Stimulated activated CD8-positive, alpha-beta memory T cell treated with anti-CD3 and anti-CD28 coated beads, Interleukin-4, amount 100 ng/mL, for 48 hours (primary cell): Measurements from ENCODE around the gene ZSWIM1.
"Not testable (repeated sequence)": the region's sequence is repeated elsewhere in the genome, so short reads cannot be mapped to it uniquely, and the experiment has no call there.

Experiments
- DNase-seq: peaks from one replicate; pipeline ENCODE4 v3.0.0-alpha.2; 2020

Gene ZSWIM1

DNA sequence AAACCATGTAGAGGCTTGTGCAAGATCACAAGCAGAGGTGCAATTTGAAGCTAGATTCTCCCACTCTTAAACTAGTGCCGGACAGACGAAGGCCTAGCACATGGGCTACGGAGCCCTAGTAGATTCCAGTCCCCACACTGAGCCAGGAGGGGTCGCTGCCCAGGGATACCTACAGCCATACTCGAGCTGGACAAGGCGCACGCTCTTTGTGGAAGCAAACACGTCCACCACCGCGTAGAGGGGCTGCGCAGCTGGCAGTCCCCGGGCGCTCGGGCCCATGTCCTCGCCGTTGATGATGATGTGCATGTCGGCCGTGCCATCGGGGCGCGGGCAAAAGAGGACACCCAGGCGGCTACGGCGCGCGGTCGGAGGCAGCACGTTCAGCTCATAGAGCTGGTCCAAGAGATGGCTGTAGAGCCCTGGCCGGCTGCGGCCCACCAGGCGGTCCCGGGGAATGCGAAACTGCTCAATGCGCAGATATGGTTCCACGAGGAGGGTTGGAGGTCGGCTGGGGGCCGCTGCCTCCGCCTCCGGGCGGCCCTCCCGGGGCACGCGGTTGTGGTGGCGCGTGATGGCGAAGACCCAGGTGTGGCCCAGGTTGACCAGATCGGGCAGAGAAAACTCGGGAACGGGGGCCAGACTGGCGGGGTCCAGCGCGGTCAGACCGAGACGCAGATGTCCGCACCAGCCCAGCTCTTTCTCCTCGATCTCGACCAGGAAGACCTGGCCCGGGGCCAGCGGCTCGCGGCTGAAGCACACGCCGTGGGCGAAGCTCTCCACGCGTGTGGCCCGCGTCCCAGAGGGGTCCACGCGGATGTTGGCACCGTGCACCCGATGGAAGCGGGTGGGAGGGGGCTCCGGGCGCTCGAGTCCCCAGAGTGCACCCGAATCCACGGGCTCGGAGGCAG, 9.3 kb downstream of the ZSWIM1 start:
- peak; percentile 72 for DNase-seq

- DNase-seq = peak; percentile 92
Observed at GRCh38 chr20:45890985-45891983, 10.3 kb downstream of the ZSWIM1 start, which contains the start of the genes CTSA and NEURL2. CTSA (plus strand) TSS chr20:45891335; CDS start chr20:45891569, 234 bp downstream. NEURL2 (minus strand) TSS chr20:45891208; CDS start chr20:45890991, 217 bp downstream.

DNA sequence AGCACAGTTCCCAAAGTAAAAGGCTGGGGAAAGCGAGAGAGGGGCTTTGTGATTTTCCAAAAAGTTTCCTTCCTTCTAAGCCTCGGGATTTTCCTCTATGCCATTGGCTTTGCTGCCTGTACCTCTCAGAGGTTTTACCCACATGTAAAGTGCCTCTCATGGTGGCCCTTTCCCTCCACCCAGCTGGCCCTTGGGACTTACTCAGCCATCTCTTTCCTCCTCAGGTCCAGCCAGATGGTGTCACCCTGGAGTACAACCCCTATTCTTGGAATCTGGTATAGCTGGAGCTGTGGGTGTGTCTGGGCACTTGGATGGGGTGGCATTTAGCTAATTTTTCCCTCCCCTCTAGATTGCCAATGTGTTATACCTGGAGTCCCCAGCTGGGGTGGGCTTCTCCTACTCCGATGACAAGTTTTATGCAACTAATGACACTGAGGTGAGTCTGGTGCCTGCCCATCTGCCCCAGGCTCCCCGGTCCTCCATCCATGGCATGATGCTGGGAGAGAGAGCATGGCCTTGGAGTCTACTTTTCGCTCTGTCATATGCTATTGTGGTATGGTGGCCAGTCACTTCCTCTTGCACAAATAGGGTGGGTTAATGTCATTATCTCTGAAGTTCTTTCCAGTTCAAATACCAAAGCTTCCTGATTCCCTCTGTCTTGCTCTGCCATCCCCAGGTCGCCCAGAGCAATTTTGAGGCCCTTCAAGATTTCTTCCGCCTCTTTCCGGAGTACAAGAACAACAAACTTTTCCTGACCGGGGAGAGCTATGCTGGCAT, 11.2 kb downstream of the ZSWIM1 start:
- no peak for DNase-seq

- peak; percentile 53 for DNase-seq
Observed at GRCh38 chr20:45892828-45893500, 11.9 kb downstream of the ZSWIM1 start.

DNA sequence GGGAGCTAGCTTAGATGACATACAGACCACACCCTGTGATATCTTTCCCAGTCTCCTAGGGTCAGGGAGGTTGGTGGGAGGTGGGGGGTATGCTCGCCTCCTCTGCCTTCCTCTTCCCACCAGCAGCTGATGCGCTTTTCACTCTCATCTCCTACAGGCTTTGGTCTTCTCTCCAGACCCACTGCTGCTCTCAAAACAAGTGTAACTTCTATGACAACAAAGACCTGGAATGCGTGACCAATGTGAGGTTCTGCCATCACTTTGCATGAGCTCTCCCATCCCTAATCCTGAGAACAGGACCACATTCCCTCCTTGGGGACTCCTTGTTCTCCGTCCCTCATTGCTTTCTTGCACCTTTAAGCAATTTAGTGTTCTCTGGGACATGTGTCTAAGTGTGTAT, 12.8 kb downstream of the ZSWIM1 start:
- no peak for DNase-seq

DNA sequence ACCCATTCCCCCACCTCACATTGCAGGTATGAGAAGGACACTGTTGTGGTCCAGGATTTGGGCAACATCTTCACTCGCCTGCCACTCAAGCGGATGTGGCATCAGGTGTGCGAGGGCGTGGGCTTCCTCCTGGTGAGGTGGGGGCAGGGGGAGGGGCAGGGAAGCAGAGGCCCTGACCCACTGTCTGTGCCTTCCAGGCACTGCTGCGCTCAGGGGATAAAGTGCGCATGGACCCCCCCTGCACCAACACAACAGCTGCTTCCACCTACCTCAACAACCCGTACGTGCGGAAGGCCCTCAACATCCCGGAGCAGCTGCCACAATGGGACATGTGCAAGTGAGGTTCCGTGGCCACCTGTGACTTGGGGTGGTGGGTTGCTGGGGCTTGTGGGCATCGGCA, 13.8 kb downstream of the ZSWIM1 start:
- no peak for DNase-seq

DNA sequence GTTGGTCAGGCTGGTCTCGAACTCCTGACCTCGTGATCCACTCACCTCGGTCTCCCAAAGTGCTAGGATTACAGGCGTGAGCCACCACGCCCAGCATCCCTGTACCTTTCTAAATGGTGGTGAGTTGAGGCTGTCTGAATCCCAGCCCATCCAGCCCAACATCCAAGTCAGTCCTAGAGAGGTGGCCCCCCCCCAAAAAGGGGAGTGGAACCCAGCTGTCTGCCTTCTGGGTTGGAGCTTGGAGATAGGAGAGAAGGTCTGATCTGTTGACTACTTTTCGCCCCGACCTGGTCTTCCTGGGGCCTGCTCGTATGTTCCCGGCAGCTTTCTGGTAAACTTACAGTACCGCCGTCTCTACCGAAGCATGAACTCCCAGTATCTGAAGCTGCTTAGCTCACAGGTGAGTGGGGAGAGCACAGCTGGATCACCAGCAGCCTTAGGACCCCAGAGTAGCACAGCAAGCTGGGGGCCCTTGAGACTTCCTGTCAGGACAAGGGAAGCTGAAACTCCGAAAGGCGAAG, 15.7 kb downstream of the ZSWIM1 start:
- no peak for DNase-seq

GRCh38 chr20:45897289-45897688, 16.3 kb downstream of the ZSWIM1 start:
- no peak for DNase-seq

DNA sequence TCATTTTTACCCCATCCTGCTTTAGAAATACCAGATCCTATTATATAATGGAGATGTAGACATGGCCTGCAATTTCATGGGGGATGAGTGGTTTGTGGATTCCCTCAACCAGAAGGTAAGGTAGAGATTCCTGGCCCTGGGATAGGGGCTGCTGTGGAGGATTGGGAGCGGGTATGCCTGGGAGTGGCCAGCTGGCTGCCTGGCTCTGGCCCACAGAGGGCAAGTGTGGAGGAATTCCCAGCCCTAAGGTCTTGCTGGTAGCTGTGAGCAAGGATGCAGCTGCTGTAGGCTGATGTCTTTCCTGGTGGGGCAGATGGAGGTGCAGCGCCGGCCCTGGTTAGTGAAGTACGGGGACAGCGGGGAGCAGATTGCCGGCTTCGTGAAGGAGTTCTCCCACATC, 16.7 kb downstream of the ZSWIM1 start:
- DNase-seq = no peak

DNA sequence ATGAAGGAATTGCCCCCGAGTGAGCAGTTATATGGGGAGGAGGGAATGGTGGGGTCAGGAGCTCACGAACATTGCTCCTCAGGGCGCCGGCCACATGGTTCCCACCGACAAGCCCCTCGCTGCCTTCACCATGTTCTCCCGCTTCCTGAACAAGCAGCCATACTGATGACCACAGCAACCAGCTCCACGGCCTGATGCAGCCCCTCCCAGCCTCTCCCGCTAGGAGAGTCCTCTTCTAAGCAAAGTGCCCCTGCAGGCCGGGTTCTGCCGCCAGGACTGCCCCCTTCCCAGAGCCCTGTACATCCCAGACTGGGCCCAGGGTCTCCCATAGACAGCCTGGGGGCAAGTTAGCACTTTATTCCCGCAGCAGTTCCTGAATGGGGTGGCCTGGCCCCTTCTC, 17.3 kb downstream of the ZSWIM1 start:
- no peak for DNase-seq

- DNase-seq = no peak
Observed at GRCh38 chr20:45899046-45899835, 18.2 kb downstream of the ZSWIM1 start.

DNA sequence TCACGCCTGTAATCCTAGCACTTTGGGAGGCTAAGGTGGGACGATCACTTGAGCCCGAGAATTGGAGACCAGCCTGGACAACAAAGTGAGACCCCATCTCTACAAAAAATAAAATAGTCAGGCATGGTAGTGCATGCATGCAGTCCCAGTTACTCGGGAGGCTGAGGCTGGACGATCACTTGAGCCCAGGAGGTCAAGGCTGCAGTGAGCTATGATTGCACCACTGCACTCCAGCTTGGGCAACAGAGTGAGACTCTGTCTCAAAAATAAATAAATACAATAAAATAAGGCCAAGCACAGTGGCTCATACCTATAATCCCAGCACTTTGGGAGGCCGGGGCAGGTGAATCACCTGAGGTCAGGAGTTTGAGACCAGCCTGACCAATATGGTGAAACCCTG, 20.3 kb downstream of the ZSWIM1 start:
- not testable (repeated sequence) for DNase-seq

DNA sequence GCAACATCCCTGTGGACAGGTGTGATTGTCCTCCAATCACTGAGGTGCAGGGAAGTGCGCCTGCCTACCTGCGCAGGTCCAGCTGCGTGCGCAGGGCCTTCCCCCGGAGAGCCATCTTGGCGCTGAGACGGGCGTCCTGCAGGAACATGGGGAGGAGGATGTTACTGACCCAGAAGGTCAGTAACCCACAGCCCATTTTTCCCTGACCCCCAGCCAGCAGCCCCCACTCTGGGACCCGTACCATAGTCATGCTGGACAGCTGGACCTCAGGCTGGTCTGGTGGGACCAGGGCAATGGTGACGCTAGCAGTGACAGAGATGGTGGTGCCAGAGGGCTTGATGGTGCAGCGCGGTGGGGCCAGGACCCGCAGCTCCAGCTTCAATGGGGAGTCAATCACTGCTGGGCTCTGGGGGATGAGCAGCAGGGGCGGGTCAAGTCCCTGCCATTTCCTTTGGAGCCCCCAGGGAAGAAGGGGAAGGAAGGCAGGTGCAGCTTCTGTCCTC, 21.2 kb downstream of the ZSWIM1 start:
- DNase-seq = no peak

DNA sequence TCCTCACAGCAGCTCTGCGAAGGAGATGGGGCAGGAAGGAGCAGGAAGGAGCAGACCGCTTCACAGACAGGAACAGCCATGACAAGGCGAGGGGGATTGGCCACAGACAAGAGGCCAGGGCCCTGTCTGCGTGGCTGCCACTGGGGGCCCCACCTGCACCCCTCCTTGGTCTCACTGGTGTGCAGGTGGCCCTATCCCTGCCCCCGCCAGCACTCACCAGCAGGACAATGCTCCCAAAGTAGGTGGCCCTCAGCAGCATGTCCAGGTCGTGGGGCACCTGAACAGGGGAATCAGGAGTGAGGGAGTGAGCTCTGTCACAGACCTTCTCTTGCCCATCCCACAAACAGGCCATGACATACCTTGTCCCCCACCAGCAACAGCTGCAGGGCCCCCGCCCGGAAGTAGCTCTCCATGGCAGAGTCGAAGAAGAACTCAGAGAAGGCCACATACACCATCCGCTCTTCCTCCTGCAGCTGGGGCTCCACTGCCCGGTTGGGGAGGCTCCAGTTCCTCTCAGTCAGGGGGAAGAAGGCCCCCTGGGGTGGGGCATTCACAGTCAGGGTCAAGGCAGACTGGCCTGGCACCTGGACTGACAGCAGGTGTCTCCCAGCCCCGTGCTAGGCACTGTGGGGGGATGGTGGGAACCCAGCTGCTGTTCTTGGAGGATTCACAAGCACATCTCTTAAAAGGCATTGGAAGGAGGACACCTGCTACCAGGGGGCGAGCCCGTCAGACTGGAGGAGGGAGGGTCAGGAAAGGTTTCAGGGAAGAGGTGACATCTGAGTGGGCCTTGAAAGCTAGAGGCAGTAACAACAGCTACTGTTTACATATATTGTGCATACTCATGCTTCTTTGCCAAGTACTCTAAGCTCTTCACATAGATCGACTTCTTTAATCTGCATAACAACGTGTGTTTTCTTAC, 23.8 kb downstream of the ZSWIM1 start:
- no peak for DNase-seq

DNA sequence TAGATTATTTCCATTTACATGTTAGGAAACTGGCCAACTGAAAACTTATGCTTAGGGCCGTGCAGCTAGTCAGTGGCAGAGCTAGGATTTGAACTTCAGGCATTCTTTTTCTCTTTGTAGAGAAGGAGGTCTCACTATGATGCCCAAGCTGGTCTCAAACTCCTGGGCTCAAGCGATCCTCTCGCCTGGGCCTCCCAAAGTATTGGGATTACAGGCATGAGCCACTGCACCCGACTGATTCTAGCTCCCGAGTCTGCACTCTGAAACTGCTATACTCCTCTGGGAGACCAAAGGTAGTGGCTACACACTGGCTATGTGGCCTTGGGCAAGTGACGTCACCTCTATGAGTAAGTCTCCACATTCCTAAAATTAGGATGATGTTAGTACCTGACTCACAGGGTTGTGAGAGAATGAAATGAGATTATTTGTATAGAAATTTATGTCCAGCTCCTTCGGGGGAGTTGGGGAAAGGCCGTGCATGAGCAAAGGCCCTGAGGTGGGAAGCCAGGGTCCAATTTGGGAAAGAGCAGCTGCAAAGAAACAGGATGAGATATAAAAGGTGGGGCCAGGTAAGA, 24.6 kb downstream of the ZSWIM1 start:
- DNase-seq = no peak

DNA sequence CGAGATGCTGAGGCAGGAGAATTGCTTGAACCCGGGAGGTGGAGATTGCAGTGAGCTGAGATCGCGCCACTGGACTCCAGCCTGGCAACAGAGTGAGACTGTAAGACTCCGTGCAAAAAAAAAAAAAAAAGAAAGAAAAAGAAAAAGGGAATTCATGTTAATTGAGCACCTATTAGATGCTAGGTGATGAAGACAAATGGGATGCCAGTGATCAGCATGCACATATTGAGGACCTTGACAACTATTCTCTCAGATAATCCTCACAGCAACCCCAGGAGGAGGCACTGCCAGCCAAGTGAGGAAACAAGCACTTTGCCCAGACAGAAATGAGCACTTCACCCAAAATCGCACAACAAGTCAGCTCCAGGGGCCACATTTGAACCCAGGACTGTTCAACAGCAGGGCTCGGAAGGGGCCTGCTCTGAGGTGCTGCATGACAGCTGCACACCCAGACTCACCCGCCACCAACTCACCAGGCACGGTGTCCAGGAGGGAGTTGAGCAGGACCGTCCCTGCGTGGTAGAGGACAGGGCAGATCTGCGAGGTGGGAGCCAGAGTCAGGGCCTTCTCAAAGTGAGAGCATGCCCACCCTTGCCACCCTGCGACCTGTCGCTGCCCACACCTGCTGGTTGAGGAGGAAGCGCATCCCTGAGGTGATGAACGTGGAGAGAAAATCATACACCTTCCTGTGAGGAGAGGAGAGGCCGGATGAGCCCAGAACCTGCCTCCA, 26.4 kb downstream of the ZSWIM1 start:
- DNase-seq = no peak

DNA sequence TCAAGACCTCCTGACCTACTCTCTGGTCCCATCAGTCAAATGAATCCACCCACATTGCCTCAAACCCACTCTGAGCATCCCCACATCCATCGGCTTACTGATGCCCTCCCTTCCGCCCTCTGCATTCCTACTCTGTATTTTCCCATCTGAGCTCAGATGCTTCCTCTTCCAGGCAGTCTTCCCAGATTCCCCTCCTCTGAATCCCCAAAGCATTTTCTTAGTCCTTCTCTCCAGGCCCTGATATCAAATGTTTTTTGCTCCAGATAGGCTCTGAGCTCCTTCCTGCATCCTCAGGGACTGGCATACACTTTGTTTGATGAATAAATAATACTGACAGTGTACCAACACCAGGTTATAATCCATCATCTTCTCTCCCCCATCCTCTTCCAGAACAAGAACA, 27.1 kb downstream of the ZSWIM1 start:
- DNase-seq = no peak

- DNase-seq = no peak
Observed at GRCh38 chr20:45909336-45909808, 28.3 kb downstream of the ZSWIM1 start.
